ENCODE measurements around the gene DUSP5. TPM values are rescaled to one million over a fixed set of nuclear protein-coding genes. Genes with fewer than 3 reads are reported as not detected.

The DUSP5 gene
- total RNA-seq, 6 experiments from 2014 or later: 31.9 to 58.2 (median 35.0) TPM

- no peak for DNase-seq
- Mint-ChIP-seq H3K9me3 (no peaks in the 10 kb centered on the region), H3K27ac (no peak overlapping the region), H3K36me3 (ENCODE audit: low read depth) (no peaks in the 10 kb centered on the region), H3K27me3 (ENCODE audit: insufficient read depth) (no peaks in the 10 kb centered on the region; the same call in none of the 2 replicates), H3K4me1 (ENCODE audit: low read depth) (peaks cover 39% of the 10 kb centered on the region), H3K4me3 (no peak overlapping the region)
- TF ChIP-seq, protein P1, sequence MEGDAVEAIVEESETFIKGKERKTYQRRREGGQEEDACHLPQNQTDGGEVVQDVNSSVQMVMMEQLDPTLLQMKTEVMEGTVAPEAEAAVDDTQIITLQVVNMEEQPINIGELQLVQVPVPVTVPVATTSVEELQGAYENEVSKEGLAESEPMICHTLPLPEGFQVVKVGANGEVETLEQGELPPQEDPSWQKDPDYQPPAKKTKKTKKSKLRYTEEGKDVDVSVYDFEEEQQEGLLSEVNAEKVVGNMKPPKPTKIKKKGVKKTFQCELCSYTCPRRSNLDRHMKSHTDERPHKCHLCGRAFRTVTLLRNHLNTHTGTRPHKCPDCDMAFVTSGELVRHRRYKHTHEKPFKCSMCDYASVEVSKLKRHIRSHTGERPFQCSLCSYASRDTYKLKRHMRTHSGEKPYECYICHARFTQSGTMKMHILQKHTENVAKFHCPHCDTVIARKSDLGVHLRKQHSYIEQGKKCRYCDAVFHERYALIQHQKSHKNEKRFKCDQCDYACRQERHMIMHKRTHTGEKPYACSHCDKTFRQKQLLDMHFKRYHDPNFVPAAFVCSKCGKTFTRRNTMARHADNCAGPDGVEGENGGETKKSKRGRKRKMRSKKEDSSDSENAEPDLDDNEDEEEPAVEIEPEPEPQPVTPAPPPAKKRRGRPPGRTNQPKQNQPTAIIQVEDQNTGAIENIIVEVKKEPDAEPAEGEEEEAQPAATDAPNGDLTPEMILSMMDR (IDR thresholded peaks at IDR 0.05): no peak
Measured at GRCh38 chr10:110483633-110484032, 14.1 kb upstream of the DUSP5 start.

DNA sequence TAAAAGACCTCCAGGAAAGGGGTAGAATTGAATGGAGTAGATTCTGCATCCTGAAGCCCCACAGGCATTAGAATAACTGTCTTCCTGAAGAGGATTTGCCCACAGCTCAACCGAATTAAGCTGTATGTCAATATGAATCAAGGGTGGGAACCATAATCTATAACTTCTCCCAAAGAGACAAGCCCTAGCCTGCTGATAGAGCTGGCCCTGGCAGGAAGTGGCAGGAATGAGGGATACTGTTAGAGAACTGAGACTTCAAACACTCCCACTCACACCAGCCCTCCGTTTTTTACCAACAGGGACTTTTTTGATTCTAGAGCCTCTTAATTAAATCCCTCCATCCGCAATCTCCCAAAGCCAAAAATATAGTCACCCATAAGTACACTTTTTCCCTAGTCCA, 12.2 kb upstream of the DUSP5 start:
- no peaks in the 10 kb centered on the region; the same call in none of the 2 replicates for H3K27me3 Mint-ChIP-seq (ENCODE audit: insufficient read depth)
- H3K9me3 Mint-ChIP-seq: no peaks in the 10 kb centered on the region
- H3K4me1 Mint-ChIP-seq (ENCODE audit: low read depth): peaks cover 43% of the 10 kb centered on the region
- TF ChIP-seq, protein P1 (IDR thresholded peaks at IDR 0.05): no peak
- no peak overlapping the region for H3K4me3 Mint-ChIP-seq
- no peaks in the 10 kb centered on the region for H3K36me3 Mint-ChIP-seq (ENCODE audit: low read depth)
- DNase-seq: no peak
- H3K27ac Mint-ChIP-seq: no peak overlapping the region

DNA sequence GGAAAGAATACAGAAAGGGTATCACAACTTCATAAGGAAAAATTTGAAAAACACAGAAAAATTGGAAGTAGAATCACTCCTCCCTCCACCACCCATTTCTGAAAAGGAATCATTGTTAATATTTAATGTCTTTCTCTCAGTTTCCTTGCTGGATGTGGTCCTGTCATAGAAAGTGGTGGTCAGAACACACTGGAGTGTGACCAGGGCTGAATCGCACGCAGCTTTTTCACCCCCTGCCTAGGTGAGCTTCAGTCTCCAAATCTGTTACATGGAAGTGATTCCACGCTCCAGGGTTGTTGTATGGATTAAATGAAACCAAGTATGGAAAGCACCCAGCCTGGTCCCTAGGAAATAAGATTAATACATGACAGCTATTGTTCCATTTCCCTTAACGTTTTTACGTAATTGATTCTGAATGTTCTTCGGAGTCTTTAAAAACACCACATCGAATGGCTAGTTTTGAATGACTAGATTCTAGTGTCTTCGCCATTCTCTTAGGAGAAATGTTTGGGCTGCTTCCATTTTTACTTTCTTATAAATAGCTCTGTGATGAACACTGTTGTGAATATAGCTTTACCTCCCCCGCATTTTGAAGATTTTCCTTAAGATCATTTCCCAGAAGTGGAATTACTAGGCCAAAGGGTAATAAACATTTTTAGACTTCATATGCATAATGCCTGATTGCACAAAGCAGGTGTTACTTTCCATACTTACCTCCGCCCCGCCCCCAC, 10.9 kb upstream of the DUSP5 start:
- TF ChIP-seq, protein P1 (IDR thresholded peaks at IDR 0.05): no peak
- H3K36me3 Mint-ChIP-seq (ENCODE audit: low read depth): no peaks in the 10 kb centered on the region
- no peaks in the 10 kb centered on the region; the same call in none of the 2 replicates for H3K27me3 Mint-ChIP-seq (ENCODE audit: insufficient read depth)
- no peak for DNase-seq
- peaks cover 46% of the 10 kb centered on the region for H3K4me1 Mint-ChIP-seq (ENCODE audit: low read depth)
- H3K9me3 Mint-ChIP-seq: no peaks in the 10 kb centered on the region
- H3K27ac Mint-ChIP-seq: peak overlapping the region; percentile 71
- H3K4me3 Mint-ChIP-seq: peak overlapping the region; percentile 66

DNA sequence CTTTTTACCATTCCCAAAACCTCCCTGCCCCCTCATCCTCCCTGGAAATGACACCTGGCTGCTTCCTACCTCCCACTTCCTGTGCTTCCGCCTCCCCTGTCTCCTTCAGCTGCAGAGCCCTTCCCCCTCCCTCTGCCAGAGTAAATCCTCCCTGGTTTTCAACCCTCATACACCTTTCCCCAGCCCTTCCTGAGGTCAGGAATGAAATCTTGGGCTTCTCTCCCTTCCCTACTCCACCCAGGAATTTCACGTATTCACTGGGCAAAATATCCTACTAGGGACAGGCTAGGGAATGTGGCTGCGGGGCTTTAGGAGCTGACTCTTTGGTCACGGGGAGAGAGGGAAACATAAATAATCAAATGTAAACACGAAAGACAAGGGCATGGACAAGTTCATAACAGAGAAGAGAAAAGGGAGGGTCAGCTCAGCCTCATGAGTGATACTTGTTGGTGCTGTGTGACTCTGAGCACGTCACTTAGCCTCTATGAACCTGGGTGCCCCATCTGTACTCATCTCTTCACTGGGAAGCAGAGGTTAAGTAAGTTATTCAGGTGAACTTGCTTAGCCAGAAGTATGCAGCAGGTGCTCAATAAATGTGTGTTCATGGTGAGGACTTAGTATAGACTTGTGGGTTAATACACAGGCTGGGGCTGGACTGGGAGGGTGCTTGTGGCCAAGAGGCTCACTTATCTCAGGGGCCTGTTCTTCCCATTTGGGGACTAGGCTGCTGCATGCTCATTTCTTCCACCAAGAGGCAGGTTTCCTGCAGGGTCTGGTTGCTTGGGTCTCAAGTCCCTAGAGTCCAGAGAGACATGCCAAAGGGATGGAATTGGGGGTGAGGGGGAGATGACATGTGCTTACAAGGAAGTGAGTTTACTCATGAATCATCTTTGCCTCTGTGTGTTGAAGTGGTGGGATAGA, 10.0 kb upstream of the DUSP5 start:
- H3K4me3 Mint-ChIP-seq: peak overlapping the region; percentile 66
- peaks cover 46% of the 10 kb centered on the region for H3K4me1 Mint-ChIP-seq (ENCODE audit: low read depth)
- peak; percentile 44 for DNase-seq
- H3K27me3 Mint-ChIP-seq (ENCODE audit: insufficient read depth): no peaks in the 10 kb centered on the region; the same call in none of the 2 replicates
- H3K9me3 Mint-ChIP-seq: no peaks in the 10 kb centered on the region
- TF ChIP-seq, protein P1 (IDR thresholded peaks at IDR 0.05): no peak
- no peaks in the 10 kb centered on the region for H3K36me3 Mint-ChIP-seq (ENCODE audit: low read depth)
- H3K27ac Mint-ChIP-seq: peak overlapping the region; percentile 71

- Mint-ChIP-seq H3K36me3 (ENCODE audit: low read depth) (no peaks in the 10 kb centered on the region), H3K27ac (peak overlapping the region; percentile 71), H3K4me1 (ENCODE audit: low read depth) (peaks cover 53% of the 10 kb centered on the region), H3K4me3 (no peak overlapping the region), H3K27me3 (ENCODE audit: insufficient read depth) (no peaks in the 10 kb centered on the region; the same call in none of the 2 replicates), H3K9me3 (no peaks in the 10 kb centered on the region)
- no peak for DNase-seq
- TF ChIP-seq, protein P1 (IDR thresholded peaks at IDR 0.05): no peak
Measured at GRCh38 chr10:110488332-110488681, 9.4 kb upstream of the DUSP5 start.
